ENCODE data around the gene DSCAM. TPM values are rescaled to one million over a fixed set of nuclear protein-coding genes. Genes with fewer than 3 reads are reported as not detected.
"Not testable (repeated sequence)": the region's sequence is repeated elsewhere in the genome, so short reads cannot be mapped to it uniquely, and the experiment has no call there.

The DSCAM gene
- total and polyA plus RNA-seq, 8 donors = 0.37 TPM; not detected in 7

- Histone ChIP-seq H3K4me1 (no peaks in the 10 kb centered on the region), H3K27ac (no peak overlapping the region), H3K36me3 (no peaks in the 10 kb centered on the region), H3K27me3 (no peaks in the 10 kb centered on the region), H3K4me3 (no peak overlapping the region), H3K9me3 (no peaks in the 10 kb centered on the region)
- 63 to 75% (median 71%) methylated on average over 5 to 9 of the region's 9 CpGs for WGBS, 5 donors
- intact Hi-C loops (cut with DNase I; ENCODE audit: low total_unique reads) = no loop called here
- TF ChIP-seq POLR2A (IDR thresholded peaks at IDR 0.05) = no peak
- TF ChIP-seq POLR2AphosphoS5 (IDR thresholded peaks at IDR 0.05) = no peak
- TF ChIP-seq EP300 (IDR thresholded peaks at IDR 0.05) = no peak
- TF ChIP-seq CTCF (IDR thresholded peaks at IDR 0.05) = no peak
- DNase-seq = no peak
Measured at GRCh38 chr21:40271164-40271563, 575.8 kb downstream of the DSCAM start.

- 49 to 60% (median 51%) methylated on average over 4 of the region's 4 CpGs for WGBS, 5 donors
- Histone ChIP-seq H3K4me1 (no peaks in the 10 kb centered on the region), H3K27ac (no peak overlapping the region), H3K4me3 (no peak overlapping the region), H3K36me3 (no peaks in the 10 kb centered on the region), H3K9me3 (no peaks in the 10 kb centered on the region), H3K27me3 (no peaks in the 10 kb centered on the region)
- TF ChIP-seq POLR2A (IDR thresholded peaks at IDR 0.05) (no peak), POLR2AphosphoS5 (IDR thresholded peaks at IDR 0.05) (no peak), EP300 (IDR thresholded peaks at IDR 0.05) (no peak), CTCF (IDR thresholded peaks at IDR 0.05) (no peak)
- intact Hi-C loops (cut with DNase I; ENCODE audit: low total_unique reads) = no loop called here
- DNase-seq = peak in 1 of 2 donors; percentile 53
Measured at GRCh38 chr21:40270047-40270446, 576.9 kb downstream of the DSCAM start.

GRCh38 chr21:40269239-40269638 is 577.7 kb downstream of the DSCAM start:
- no peaks in the 10 kb centered on the region for H3K36me3 ChIP-seq
- 81 to 88% (median 83%) methylated on average over 8 of the region's 8 CpGs for WGBS, 5 donors
- intact Hi-C loops (cut with DNase I; ENCODE audit: low total_unique reads) = no loop called here
- TF ChIP-seq EP300 (IDR thresholded peaks at IDR 0.05) (no peak), POLR2AphosphoS5 (IDR thresholded peaks at IDR 0.05) (no peak), POLR2A (IDR thresholded peaks at IDR 0.05) (no peak), CTCF (IDR thresholded peaks at IDR 0.05) (no peak)
- no peaks in the 10 kb centered on the region for H3K4me1 ChIP-seq
- H3K4me3 ChIP-seq = no peak overlapping the region
- no peaks in the 10 kb centered on the region for H3K9me3 ChIP-seq
- H3K27ac ChIP-seq = no peak overlapping the region
- H3K27me3 ChIP-seq = no peaks in the 10 kb centered on the region
- no peak for DNase-seq

GRCh38 chr21:40258456-40258855 is 588.5 kb downstream of the DSCAM start:
- H3K4me3 ChIP-seq; H3K36me3 ChIP-seq; DNase-seq; H3K4me1 ChIP-seq; H3K9me3 ChIP-seq; intact Hi-C loops (cut with DNase I; ENCODE audit: low total_unique reads); H3K27me3 ChIP-seq; H3K27ac ChIP-seq: not testable (repeated sequence)
- WGBS, 5 donors = 76 to 81% (median 79%) methylated on average over 3 of the region's 3 CpGs

GRCh38 chr21:40257342-40257741 is 589.6 kb downstream of the DSCAM start:
- DNase-seq = no peak
- Histone ChIP-seq H3K4me1 (no peaks in the 10 kb centered on the region), H3K4me3 (no peak overlapping the region), H3K27me3 (no peaks in the 10 kb centered on the region), H3K27ac (no peak overlapping the region), H3K36me3 (no peaks in the 10 kb centered on the region), H3K9me3 (no peaks in the 10 kb centered on the region)
- TF ChIP-seq EP300 (IDR thresholded peaks at IDR 0.05) (no peak), POLR2A (IDR thresholded peaks at IDR 0.05) (no peak), CTCF (IDR thresholded peaks at IDR 0.05) (no peak), POLR2AphosphoS5 (IDR thresholded peaks at IDR 0.05) (no peak)
- 57 to 80% (median 71%) methylated on average over 3 of the region's 3 CpGs for WGBS, 5 donors
- intact Hi-C loops (cut with DNase I; ENCODE audit: low total_unique reads) = no loop called here
